Activated T-cell treated with anti-CD3 and anti-CD28 coated beads, Interleukin-2, amount 50 U/mL, for 4 hours (primary cell): ENCODE measurements around the gene GCH1. TPM values are rescaled to one million over a fixed set of nuclear protein-coding genes. Genes with fewer than 3 reads are reported as not detected.
"Not testable (repeated sequence)": the region's sequence is repeated elsewhere in the genome, so short reads cannot be mapped to it uniquely, and the experiment has no call there.

Experiments used
- ATAC-seq, 2 donors: fragments of 200-7000 bp; cut with Tn5 transposase; one replicate each; pipeline ENCODE4 v1.10.0; 2021
- DNase-seq: peaks from one replicate; pipeline ENCODE4 v3.0.0-alpha.2; 2020
- H3K27me3 Mint-ChIP-seq: one replicate; pipeline ENCODE4 v1.8.0; 2021; ENCODE audit warnings: low read depth, mixed read lengths
- H3K36me3 Mint-ChIP-seq: one replicate; pipeline ENCODE4 v1.8.0; 2022; ENCODE audit warnings: mixed read lengths; ENCODE audit not compliant: insufficient read depth
- H3K4me1 Mint-ChIP-seq: one replicate; pipeline ENCODE4 v1.8.0; 2021; ENCODE audit warnings: low read depth, mixed read lengths
- H3K4me3 Mint-ChIP-seq: one replicate; pipeline ENCODE4 v1.8.0; 2021; ENCODE audit warnings: mild to moderate bottlenecking, moderate library complexity, mixed read lengths
- H3K9me3 Mint-ChIP-seq: one replicate; pipeline ENCODE4 v1.8.0; 2021; ENCODE audit warnings: mixed read lengths
- total RNA-seq, 3 donors: library from RNA; stranded (reverse); gene quantifications; one replicate each; pipeline ENCODE4 v1.2.1, GENCODE V29; 2021

Gene GCH1
- total RNA-seq, 3 donors from 2014 or later = 39.4 to 49.6 (median 44.2) TPM

GRCh38 chr14:54926570-54926969 lies 23.9 kb upstream of the GCH1 start:
- not testable (repeated sequence) for H3K9me3 Mint-ChIP-seq, H3K27me3 Mint-ChIP-seq, DNase-seq, ATAC-seq, H3K4me1 Mint-ChIP-seq, H3K36me3 Mint-ChIP-seq, H3K4me3 Mint-ChIP-seq

GRCh38 chr14:54922598-54922997 lies 20.0 kb upstream of the GCH1 start:
- Mint-ChIP-seq H3K36me3 (no peaks in the 10 kb centered on the region), H3K4me1 (no peaks in the 10 kb centered on the region), H3K27me3 (no peaks in the 10 kb centered on the region), H3K9me3 (no peaks in the 10 kb centered on the region), H3K4me3 (no peak overlapping the region)
- ATAC-seq = no peak
- no peak for DNase-seq

- H3K36me3 Mint-ChIP-seq = no peaks in the 10 kb centered on the region
- H3K27me3 Mint-ChIP-seq = no peaks in the 10 kb centered on the region
- no peak overlapping the region for H3K4me3 Mint-ChIP-seq
- H3K4me1 Mint-ChIP-seq = no peaks in the 10 kb centered on the region
- ATAC-seq (no peak), DNase-seq (no peak)
- no peaks in the 10 kb centered on the region for H3K9me3 Mint-ChIP-seq
Measured at GRCh38 chr14:54920052-54920451, 17.4 kb upstream of the GCH1 start.

- ATAC-seq = no peak
- Mint-ChIP-seq H3K4me1 (no peaks in the 10 kb centered on the region), H3K27me3 (no peaks in the 10 kb centered on the region), H3K4me3 (no peak overlapping the region), H3K9me3 (no peaks in the 10 kb centered on the region), H3K36me3 (no peaks in the 10 kb centered on the region)
- no peak for DNase-seq
Measured at GRCh38 chr14:54919330-54919729, 16.7 kb upstream of the GCH1 start.

GRCh38 chr14:54918427-54918826 lies 15.8 kb upstream of the GCH1 start:
- Mint-ChIP-seq H3K4me3 (no peak overlapping the region), H3K27me3 (no peaks in the 10 kb centered on the region), H3K4me1 (no peaks in the 10 kb centered on the region), H3K36me3 (no peaks in the 10 kb centered on the region), H3K9me3 (no peaks in the 10 kb centered on the region)
- DNase-seq = no peak
- ATAC-seq = no peak

- H3K4me3 Mint-ChIP-seq = no peak overlapping the region
- no peaks in the 10 kb centered on the region for H3K4me1 Mint-ChIP-seq
- no peaks in the 10 kb centered on the region for H3K9me3 Mint-ChIP-seq
- H3K36me3 Mint-ChIP-seq = no peaks in the 10 kb centered on the region
- no peak for ATAC-seq
- H3K27me3 Mint-ChIP-seq = no peaks in the 10 kb centered on the region
- DNase-seq = no peak
Measured at GRCh38 chr14:54916101-54916500, 13.5 kb upstream of the GCH1 start.

- ATAC-seq = no peak
- no peak for DNase-seq
- no peaks in the 10 kb centered on the region for H3K27me3 Mint-ChIP-seq
- no peaks in the 10 kb centered on the region for H3K9me3 Mint-ChIP-seq
- H3K4me3 Mint-ChIP-seq = no peak overlapping the region
- no peaks in the 10 kb centered on the region for H3K36me3 Mint-ChIP-seq
- peaks cover 15% of the 10 kb centered on the region for H3K4me1 Mint-ChIP-seq
Measured at GRCh38 chr14:54909817-54910558, 7.4 kb upstream of the GCH1 start.

GRCh38 chr14:54908973-54909372 lies 6.3 kb upstream of the GCH1 start:
- not testable (repeated sequence) for DNase-seq, H3K9me3 Mint-ChIP-seq, ATAC-seq, H3K36me3 Mint-ChIP-seq, H3K4me3 Mint-ChIP-seq, H3K27me3 Mint-ChIP-seq
- H3K4me1 Mint-ChIP-seq = peaks cover 15% of the 10 kb centered on the region

- Mint-ChIP-seq H3K4me3 (peak overlapping the region; percentile 51), H3K27me3 (no peaks in the 10 kb centered on the region), H3K36me3 (no peaks in the 10 kb centered on the region), H3K4me1 (peaks cover 17% of the 10 kb centered on the region), H3K9me3 (no peaks in the 10 kb centered on the region)
- DNase-seq = no peak
- peak; percentile 58 to 76 for ATAC-seq
Measured at GRCh38 chr14:54908190-54908589, 5.6 kb upstream of the GCH1 start.

- Mint-ChIP-seq H3K9me3 (no peaks in the 10 kb centered on the region), H3K4me1 (peaks cover 20% of the 10 kb centered on the region), H3K27me3 (no peaks in the 10 kb centered on the region)
Measured at GRCh38 chr14:54906075-54906474, 3.4 kb upstream of the GCH1 start.

GRCh38 chr14:54902143-54902520 lies 494 bp downstream of the GCH1 start:
- H3K36me3 Mint-ChIP-seq = peaks cover 3% of the 10 kb centered on the region
- H3K27me3 Mint-ChIP-seq = no peaks in the 10 kb centered on the region
- peaks cover 28% of the 10 kb centered on the region for H3K4me1 Mint-ChIP-seq
- DNase-seq = peak; percentile 66
- no peaks in the 10 kb centered on the region for H3K9me3 Mint-ChIP-seq
- peak; percentile 70 to 72 for ATAC-seq
- peak overlapping the region; percentile 87 for H3K4me3 Mint-ChIP-seq

More at GRCh38 chr14:54906075-54906474, 3.4 kb upstream of the GCH1 start:
- ATAC-seq (no peak), DNase-seq (no peak)
- H3K4me3 Mint-ChIP-seq = no peak overlapping the region
- no peaks in the 10 kb centered on the region for H3K36me3 Mint-ChIP-seq

- no peaks in the 10 kb centered on the region for H3K9me3 Mint-ChIP-seq
- H3K27me3 Mint-ChIP-seq = no peaks in the 10 kb centered on the region
- ATAC-seq (no peak), DNase-seq (no peak)
- peaks cover 25% of the 10 kb centered on the region for H3K4me1 Mint-ChIP-seq
- H3K36me3 Mint-ChIP-seq = peaks cover 3% of the 10 kb centered on the region
- H3K4me3 Mint-ChIP-seq = peak overlapping the region; percentile 87
Measured at GRCh38 chr14:54901380-54902142, 1.1 kb downstream of the GCH1 start.

- no peak for ATAC-seq
- no peak for DNase-seq
- Mint-ChIP-seq H3K9me3 (no peaks in the 10 kb centered on the region), H3K4me1 (peaks cover 33% of the 10 kb centered on the region), H3K27me3 (no peaks in the 10 kb centered on the region), H3K4me3 (no peak overlapping the region), H3K36me3 (peaks cover 3% of the 10 kb centered on the region)
Measured at GRCh38 chr14:54899573-54899972, 3.1 kb downstream of the GCH1 start.

- not testable (repeated sequence) for H3K27me3 Mint-ChIP-seq, DNase-seq, H3K4me3 Mint-ChIP-seq, ATAC-seq, H3K36me3 Mint-ChIP-seq, H3K9me3 Mint-ChIP-seq
- peaks cover 39% of the 10 kb centered on the region for H3K4me1 Mint-ChIP-seq
Measured at GRCh38 chr14:54897809-54898555, 4.6 kb downstream of the GCH1 start.
